8988T (cell line): ENCODE measurements around the gene TMEM51.

ENCODE experiments used
- DNase-seq: peaks from one replicate; pipeline ENCODE4 v3.0.0; 2011

The TMEM51 gene

DNA sequence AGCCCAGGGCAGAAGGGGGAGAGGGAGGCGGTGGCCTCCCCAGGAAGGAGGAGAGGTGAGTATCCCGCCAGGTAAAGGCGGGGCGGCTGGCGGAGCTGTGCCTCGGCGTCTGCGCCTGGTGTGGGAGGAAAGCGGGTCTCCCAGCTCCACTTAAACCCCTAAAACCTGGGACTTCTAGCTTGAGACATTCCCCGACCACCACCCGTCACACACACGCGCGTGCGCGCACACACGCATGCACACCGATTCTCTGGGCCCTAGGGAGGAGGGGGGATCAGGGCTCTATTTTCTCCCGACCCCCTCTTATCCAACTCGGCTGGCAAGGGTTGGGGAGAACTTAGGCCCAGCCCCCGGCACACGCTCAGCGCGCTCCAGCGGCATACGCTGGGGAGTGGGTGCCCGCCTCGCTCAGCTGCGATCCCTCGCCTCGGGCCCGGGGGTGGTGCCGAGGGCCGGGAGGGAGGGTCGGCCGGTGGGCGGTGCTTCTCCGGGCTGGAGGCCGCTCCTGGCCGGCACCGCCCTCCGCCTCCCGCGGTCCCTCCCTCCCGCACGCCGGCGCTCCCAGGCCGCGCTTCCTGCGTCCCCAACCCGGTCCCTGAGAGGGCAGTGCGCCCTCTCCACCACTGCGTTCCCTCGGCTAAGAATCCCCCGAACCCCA lies at the start of gene TMEM51:
TMEM51 (plus strand) TSS at position 564 of the 658 bp plus-strand sequence. CDS start 61,341 bp downstream, outside the sequence.
- peak; percentile 53 for DNase-seq

GRCh38 chr1:15103906-15104305 lies 49.6 kb upstream of the TMEM51 start:
- DNase-seq = no peak

DNA sequence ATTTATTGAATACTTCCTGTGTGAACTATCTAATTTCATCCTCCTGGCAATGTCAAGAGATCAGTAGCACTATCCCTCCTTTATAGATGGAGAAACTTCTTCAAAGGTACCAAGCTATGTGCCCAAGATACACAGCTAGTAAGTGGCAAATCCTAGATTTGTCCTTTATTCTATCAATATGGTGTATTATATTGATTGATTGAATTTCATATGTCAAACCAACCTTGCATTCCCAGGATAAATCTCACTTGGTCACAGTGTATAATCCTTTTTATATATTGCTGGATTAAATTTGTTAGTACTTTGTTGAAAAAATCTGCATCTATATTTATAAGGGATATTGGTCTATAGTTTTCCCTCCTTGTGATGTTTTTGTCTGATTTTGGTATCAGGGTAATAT lies 48.8 kb upstream of the TMEM51 start:
- DNase-seq = no peak

- DNase-seq = no peak
Observed at GRCh38 chr1:15106608-15107007, 46.9 kb upstream of the TMEM51 start.

DNA sequence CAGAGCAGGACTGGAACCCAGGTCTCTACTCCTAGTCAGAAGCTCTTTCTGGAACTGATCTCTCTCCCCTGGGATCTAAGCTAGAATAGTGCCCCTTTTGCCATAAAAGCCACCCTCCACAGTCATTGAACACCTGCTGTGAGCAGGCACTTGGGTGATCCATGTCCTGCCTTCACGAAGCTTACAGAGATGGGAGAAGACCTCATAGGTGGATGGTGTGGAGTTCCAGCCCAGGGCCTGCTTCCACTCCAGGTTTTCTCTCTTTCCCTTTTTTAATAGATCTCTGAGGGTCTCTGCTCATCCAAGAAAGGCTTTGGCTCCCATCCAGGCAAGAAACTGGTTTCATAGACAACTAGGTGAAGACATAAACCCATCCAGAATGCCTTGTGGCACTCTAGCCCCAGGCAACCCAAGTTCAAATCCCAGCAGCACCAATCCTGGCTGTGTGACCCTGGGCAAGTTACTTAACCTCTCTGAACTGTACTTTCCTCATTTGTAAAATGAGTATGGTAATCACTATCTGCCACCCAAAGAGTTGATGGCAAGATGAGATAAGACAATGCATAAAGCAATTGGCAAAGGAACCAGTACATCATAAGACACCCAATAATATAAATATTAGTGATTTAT lies 46.4 kb upstream of the TMEM51 start:
- DNase-seq = no peak

- no peak for DNase-seq
Observed at GRCh38 chr1:15107911-15108310, 45.6 kb upstream of the TMEM51 start.

GRCh38 chr1:15110128-15110866 lies 43.2 kb upstream of the TMEM51 start:
- DNase-seq = no peak

DNA sequence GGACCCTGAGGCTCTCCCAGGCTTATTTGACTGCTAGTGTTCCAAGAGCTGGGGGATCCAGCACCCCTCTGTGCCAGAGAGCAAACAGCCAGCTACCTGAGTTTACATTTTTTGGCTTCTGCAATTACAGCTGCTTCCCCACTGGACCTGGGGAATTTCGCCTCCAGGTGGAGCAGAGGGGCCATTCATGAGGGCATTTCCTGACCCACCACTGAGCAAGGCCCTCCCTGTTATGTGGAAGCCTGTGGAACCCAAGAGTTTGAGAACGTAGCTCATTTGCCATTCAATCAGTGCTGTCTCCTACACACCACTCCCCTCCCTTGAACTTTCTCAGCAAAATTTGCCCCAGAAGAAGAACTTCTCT lies 42.7 kb upstream of the TMEM51 start:
- no peak for DNase-seq

- DNase-seq = no peak
Observed at GRCh38 chr1:15113146-15113545, 40.4 kb upstream of the TMEM51 start.

GRCh38 chr1:15114884-15115283 lies 38.7 kb upstream of the TMEM51 start:
- DNase-seq = no peak

DNA sequence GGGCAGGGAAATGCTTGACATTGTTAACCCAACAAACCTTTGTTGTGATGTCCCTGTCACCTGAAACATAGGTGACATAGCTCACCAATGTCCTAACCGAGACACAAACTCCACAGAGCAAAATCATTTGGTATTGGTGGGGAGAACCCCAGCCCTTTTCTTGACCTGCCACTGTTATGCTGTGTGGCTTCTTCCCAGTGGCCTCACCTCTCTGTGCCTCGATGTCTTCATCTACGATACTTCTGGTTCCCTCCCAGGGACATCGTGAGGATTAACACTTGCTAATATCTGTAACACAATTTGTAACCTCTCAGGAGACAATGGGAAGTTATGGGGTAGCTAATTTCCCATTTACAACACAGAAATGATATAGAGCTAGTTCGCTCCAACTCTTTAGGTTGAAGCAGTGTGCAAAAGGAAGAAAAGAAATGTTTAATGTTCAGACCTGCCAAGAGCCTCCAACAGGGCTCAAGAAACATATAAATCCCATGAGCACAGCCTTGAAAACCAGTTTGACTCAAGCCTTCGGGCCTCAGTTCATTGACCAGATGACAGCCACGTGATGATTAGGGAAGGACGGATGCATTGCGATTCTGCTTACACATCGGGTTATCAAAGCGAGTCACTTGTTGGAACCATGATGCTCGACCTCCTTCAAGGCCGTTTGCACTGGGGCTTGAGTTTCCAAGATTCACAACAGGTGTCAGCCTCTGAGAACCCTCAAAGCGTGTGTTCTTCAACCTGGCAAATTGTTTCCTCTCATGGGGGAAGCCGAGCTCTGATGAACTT lies 37.8 kb upstream of the TMEM51 start:
- no peak for DNase-seq

- no peak for DNase-seq
Observed at GRCh38 chr1:15116966-15117365, 36.6 kb upstream of the TMEM51 start.

- DNase-seq = no peak
Observed at GRCh38 chr1:15117671-15118325, 35.7 kb upstream of the TMEM51 start.

- no peak for DNase-seq
Observed at GRCh38 chr1:15118579-15118978, 35.0 kb upstream of the TMEM51 start.

- no peak for DNase-seq
Observed at GRCh38 chr1:15120251-15120945, 33.1 kb upstream of the TMEM51 start.

DNA sequence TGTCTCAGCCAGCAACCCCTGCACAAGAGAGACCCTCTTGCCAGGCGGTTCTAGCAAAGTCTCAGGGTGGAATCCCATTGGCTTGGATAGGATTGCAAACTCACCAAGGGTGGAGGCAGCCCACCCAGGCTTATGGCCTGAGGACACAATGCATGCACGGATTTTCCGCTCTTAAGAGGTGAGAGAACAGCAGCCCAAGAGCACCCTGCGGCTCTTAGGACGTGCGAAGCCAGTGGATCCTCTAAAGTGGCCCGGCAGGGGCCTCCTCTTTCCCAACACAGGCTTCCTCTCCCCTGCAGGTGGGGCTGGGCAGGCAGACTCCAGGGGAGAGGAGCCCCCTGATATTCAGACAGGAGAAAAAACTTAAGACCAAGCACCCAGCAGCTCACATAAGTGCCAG lies 31.2 kb upstream of the TMEM51 start:
- no peak for DNase-seq

GRCh38 chr1:15123270-15123669 lies 30.3 kb upstream of the TMEM51 start:
- DNase-seq = no peak

DNA sequence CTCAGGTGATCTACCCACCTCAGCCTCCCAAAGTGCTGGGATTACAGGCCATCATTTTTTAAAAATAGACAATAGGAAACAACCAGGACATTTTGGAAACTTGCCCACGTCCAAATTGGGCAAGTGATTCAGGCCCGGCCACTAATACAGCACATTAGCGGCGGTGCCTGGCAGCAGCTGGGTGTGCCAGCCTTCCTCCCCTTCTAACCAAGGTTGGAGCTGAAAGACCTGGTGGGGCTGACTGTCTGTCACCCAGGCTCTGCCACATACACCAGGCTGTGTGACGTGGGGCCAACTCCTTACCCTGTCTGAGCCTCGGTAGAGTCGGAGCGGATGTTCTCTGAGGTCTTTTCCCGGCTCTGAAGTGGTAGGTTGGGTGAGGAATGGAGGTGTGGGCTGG lies 29.6 kb upstream of the TMEM51 start:
- DNase-seq = no peak

DNA sequence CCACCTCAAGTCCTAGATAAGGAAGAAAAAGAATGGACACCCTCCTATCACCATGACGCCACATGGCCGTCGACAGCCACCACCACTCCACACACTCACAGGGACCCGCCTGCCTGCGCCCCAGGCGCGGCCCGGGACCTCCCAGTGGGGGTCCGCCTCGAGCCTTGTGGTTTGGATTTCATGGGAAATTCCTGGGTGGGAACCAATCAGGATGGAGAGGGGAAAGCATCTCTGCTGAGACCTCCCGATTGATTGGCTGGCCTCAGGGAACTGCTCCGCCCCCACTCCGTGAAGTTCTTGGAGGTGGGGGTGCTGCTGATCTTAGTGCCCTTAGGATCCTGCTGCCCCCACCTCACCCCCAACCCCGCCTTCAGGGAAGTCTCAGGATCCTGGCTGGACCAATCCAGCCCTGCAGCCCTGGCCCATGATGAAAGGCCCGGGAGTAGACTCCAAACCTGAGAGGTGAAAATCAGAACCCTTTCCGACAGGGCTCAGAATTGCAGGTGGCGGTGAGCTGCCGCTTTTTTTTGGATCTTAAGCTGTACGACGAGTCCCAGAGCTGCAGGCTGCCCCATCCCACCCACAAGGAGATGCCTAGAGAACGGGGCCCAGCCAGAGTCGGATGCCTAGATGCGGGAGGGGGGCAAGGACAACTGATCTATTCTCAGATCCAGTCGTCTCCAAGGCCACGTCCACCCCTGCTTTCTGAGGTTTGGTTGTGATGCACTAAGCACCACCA lies 29.0 kb upstream of the TMEM51 start:
- DNase-seq = no peak

DNA sequence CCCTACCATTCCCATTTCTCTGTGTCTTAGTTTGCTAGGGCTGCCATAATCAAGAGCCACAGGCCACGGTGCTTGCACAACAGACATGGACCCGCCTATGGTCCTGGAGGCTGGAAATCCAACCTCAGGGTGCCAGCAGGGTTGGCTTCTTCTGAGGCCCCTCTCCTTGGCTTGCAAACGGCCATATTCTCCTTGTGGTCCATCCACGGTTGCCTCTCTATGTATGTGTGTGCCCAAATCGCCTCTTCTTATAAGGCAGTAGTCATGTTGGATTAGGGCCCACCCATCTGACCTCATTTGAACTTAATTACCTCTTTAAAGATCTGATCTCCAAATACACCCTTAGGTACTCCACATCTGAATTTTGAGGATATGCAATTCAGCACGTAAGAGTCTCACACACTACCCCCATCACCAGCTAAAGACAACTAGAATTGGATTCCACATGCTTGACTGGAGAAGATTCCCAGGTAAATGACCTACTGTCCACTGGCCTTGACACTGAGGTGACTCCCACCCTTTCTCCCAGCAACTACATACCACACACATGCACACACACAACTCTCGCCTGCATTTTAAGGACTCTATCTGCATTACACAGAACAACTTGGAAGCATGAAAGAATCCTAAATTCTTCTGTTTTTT lies 28.3 kb upstream of the TMEM51 start:
- no peak for DNase-seq

GRCh38 chr1:15128077-15128476 lies 25.5 kb upstream of the TMEM51 start:
- DNase-seq = no peak
